GM21825 (cell line): Measurements from ENCODE around the gene EEFSEC.

ENCODE experiments used
- ATAC-seq: cut with Tn5 transposase; IDR thresholded peaks from one replicate; pipeline ENCODE4 v1.9.1; 2021; ENCODE audit warnings: mild to moderate bottlenecking, moderate library complexity; ENCODE audit not compliant: unreplicated experiment

Gene EEFSEC

DNA sequence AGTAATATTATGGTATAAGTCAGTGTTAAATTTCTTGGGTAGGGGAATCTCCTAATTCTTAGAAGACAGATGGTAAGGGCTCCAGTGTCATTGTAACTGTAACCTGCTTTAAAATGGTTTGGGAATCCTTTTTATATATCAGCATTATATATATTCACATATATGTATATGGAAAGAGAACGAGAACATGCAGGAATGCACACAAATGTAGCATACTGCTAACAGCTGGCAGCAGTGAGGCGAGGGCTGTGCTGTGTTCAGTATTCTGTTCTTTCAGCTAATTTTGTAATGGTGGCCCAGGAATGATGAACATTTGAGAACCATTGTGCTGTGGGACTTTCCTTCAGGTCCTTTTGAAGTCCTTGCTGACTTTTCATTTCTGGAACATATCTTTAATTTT lies 60.8 kb downstream of the EEFSEC start:
- ATAC-seq: no peak

DNA sequence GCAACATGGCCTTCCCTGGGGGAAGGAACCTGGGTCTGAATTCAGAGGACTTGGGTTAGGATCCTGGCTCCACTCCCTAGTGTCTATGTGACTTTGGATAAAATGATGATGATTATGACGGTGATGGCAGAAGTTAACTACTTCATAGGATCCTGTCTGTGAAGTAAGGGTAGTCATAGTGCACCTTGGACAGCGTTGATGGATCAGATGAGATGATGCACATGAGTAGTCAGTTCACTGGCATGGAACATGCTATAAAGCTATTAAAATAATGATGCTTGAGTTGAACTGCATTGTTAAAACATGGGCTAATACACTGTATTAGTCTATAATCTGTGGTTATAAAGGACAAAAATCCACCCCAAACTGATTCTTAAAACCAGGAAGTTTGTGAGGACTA lies 62.0 kb downstream of the EEFSEC start:
- no peak for ATAC-seq

DNA sequence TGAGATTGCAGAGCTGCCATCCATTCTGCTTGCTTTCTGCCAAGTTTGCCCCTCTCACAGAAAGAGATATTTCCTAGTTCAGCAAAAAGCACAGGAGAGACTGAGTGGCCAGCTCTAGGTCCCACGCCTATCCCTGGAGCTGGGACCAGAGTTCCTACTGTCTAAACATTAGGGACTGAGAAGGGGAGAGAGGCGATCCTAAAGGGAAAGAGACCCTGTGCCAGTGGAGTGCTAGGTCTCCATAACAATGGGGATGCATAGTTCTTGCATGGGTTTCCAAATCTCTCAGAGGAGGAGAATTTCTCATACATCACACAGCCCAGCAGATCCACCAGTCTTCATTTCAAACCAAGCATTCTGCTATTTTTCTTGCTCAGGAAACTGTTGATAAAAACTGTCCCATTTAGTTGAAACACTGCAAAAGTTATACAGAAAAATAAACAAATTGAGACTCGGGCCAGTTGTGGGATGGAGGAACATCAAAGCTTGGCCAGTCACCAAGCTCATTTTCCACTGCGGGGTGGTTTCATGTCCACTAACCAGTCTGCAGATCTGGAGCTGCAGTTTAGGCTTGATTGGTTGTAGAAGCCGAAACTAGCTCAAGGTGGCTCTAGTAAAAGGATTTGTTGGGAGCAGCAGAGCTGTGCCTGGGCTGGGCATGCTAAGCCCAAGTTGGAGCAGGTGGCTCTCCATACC lies 62.7 kb downstream of the EEFSEC start:
- ATAC-seq: no peak

DNA sequence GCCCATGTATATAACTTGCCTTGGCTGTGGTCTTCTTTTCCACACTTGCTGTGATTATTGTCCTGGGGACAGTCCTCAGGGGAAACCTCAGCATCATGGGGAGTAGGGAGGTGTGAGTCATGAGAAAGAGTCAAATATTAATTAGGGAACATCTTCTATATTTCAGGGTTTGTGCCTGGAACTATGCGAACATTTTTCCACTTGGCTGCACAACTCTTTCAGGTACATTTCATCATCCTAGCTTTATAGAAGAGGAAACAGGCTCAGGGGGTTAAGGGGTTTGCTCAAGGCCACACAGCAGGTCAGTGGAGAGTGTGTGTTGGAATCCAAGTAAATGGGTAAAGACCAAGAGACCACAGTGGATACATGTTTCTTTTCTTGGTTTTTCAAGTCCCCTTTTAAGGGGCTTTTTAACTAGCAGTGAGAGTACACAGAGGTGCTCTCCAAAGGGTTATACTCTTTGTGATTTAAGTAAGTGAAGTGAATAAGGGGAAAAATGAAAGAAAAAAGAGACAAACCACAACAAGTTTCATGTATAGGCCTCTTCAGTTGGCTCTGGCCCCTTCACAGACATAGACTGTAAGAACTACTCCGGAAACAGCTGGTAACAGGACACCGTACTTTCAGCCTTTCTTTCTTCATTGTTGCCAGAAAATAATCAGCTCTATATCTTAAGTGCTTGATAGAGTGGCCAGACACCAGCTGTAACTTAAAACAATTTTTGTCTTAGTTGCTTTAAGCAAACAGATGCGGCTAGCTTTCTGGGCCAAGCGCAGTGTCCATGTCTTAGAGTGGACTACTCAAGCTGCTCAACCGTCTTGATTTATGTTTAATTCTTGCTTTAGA lies 64.6 kb downstream of the EEFSEC start:
- ATAC-seq: peak; percentile 45

DNA sequence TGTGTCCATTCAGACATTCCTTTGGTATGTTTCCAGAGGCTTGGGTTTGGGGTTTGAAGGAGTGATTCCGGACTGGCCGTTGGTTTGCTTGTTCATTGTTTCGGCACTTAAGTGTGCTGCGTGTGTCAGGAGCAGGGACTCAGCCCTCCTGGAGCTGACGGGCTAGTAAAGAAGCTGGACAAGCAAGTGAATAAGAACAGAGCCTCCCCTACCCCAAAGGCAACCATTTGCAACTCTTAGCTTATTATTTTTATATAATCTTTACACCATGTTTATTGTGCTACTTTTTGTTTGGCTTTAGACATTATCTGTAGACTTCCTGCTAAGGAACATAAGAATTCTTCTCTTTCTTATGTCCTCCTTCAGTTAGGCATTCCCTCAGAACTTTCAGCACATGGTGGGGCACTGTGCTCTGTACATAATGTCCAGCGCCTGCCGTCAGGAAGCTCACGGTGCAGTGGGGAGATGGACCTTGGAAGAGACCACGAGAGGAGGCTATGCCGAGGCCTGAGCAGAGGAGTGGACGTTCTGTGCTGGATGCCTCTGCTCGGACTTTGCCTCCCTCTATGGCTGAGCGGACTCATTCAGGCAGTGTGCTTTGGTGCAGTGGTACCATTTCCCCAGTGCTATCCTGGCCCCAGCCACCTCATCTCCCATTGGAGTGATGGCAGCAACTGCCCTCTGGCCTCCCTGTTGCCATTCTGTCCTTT lies 65.4 kb downstream of the EEFSEC start:
- no peak for ATAC-seq

DNA sequence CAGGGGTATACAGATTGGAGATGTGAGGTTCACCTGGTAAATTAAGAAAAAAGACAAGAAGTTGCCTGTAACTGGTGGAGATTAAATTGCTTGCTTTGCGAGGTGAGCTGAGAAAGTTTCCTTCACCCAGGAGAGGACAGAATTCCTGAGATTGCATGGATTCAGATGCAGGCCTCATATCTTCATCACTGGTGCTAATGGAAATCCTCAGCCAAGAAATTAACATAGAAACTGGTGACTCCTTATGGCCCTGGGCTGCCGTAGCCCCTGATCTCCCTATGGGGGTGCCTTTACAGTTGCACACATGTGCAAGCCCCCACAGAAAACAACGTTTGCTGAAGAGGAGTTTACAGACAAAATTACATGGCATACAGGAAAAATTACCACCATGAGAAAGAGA lies 68.0 kb downstream of the EEFSEC start:
- no peak for ATAC-seq

- ATAC-seq: no peak
These were observed 69.6 kb downstream of the EEFSEC start for GRCh38 chr3:128222796-128223385.

GRCh38 chr3:128226186-128226725 lies 73.0 kb downstream of the EEFSEC start:
- no peak for ATAC-seq

DNA sequence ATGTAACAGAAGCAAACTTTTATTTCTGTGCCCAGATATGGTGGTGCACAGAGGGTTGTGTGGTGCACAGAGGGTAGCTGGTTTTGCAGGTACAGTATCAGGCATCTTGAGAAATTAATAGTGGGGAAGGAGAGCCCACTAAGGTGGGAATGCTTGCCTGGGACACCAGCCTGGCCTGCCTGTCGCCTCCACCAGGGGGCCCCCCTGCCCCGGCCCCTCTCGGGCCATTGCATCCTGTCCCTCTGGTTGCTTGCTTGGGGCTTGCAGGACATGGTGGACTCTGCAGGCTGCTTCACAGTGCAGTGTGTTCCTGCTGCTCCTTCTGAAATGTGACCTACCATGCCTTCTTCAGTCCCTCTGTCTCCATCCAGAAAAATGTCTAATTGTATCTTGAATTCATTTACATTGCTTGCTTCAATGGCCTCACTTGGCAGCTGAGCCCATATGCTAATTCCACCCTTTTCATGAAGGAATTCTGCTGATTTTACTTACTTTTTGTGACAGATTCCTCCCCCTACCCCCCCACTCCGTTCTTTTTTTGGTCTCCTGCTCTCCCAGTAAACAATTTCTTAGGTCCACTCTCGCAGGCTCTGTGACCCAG lies 73.6 kb downstream of the EEFSEC start:
- no peak for ATAC-seq

- no peak for ATAC-seq
These were observed 74.2 kb downstream of the EEFSEC start for GRCh38 chr3:128227507-128227906.

GRCh38 chr3:128228366-128228910 lies 75.2 kb downstream of the EEFSEC start:
- no peak for ATAC-seq

DNA sequence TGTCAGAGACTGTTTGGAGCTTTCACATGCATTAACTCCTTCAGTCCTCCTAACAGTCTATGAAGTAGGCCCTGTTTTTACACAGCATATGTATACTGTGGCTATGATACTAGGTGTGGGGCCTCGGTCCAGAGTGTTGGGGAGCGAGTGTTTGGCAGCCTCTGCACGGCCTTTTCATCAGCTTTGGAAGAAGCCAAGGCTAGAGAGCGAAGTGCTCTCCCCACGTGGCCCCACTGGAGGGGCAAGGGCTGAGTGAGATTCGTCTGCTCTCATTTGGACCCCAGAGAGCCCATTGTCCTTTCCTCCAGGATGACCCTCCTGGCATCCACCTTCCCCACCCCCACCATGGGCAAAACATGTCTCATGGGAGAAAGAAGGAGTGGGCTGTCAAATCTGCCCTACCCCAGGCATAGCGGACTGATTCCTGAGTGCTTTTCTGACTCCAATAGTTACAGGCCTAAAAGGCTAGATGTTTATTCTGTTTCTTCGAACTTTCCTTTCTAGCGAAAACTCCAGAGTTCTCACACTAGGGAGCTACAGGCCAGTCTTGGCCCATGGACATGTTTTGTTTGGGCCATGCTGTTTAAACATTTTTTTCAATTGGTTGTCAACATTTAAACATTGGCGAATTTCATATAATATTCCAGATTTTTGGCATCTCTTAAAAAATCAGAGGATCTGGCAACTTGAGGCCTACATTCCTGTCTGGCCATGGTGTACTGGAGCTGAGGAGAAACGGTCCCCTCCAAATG lies 76.0 kb downstream of the EEFSEC start:
- ATAC-seq: no peak

- no peak for ATAC-seq
These were observed 78.3 kb downstream of the EEFSEC start for GRCh38 chr3:128231606-128232005.

DNA sequence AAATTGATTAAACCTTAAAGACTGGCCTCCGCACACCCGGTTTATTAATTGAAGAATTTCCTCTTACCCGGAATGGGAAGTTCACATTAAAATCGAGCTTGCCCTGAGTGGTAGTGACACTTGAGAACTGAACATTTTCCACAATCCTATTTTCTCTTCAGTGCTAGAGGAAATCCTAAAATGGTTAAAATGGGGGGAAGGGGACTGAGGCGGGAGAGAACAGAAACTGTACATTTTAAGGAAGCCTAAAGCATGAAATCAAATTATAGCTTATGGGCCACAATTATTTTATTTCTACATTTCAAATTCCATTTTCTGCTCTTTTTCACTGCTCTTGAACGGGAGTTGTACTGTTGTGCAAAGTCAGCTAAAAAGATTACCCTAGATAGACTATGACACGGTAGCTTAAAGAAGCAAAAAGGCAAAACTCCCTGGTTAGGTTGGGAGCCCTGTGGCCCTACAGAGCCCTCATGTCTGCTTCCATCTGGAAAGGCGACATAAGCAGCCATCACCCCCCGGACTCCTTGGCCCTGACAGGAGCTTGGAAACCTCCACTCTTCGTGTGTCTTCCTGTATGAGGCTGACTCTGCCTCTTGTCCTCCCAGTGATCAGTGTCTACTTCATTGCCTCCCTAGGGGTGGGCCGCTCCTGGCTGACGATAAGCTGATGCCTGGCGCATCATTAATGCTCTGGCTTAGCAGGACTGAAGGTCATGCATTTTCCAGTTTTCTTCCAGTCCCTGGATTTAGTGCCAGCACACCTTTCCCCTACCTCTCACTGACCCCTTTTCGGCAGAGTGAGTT lies 79.3 kb downstream of the EEFSEC start:
- no peak for ATAC-seq

DNA sequence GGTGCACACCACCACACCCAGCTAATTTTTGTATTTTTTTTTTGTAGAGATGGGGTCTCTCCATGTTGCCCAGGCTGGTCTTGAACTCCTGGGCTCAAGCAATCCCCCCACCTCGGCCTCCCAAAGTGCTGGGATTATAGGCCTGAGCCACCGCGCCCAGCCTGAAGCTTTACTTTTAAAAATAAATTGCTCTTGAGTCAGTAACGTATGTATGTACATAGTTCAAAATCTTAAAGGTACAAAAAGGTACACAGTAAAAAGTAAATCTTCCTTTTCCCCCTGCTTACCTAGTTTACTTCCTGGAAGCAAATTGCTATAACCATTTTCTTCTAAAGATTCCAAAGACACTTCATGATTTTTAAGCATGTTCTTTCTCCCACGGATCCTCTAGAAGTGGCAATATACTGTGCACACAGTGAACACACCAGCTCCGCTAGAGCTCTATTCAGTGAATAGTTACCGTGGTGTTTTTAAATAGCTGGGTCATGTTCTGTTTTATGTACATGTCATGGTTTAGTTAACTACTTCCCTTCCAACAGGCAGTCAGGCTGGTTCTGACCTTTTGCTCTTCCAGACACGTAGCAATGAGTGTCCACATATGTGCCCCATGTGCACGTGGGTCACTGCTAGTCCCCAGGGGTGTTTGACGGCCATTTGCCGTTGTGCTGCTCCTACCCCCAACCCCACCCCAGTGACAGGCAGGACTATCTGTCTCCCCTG lies 82.1 kb downstream of the EEFSEC start:
- no peak for ATAC-seq

DNA sequence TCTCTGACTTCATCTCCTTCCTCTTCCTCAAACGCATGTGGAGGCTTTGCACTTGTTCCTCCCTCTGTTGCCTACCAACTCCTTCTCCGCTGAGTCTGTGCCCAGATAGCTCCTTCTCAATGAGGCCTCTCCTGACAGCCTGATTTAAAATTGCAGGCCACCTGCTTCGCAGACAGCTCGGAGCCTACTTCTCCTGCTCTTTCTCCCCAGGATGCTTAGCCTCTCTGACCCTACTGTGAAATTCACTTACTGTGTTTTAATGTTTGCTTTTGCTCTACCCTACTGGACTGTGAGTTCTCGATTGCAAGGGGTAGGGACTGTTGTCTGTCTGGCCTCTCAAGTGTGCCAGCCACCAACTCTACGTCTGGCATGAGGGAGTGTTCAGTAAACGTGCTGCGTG lies 83.4 kb downstream of the EEFSEC start:
- ATAC-seq: no peak

- ATAC-seq: no peak
These were observed 84.3 kb downstream of the EEFSEC start for GRCh38 chr3:128237348-128238183.

DNA sequence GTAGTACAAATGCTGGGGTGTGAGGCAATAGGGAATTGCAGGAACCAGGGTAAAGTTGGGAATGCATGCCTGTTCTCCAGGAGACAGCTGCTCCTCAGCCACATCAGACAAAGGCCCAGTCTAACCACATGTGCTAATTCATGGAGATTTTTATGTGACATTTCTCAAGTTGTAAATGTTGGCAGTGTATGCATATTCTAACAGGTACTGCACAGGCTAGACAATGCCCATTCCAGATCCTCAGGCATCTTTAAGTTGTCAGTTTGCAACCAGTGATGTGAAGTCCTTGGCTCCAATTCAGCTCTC lies 84.9 kb downstream of the EEFSEC start:
- ATAC-seq: no peak
